Inflammatory macrophage (primary cell): ENCODE data around the gene NIFK.
"Not testable (repeated sequence)": the region's sequence is repeated elsewhere in the genome, so short reads cannot be mapped to it uniquely, and the experiment has no call there.

ENCODE experiments used
- DNase-seq, 2 donors: peaks; one replicate each; pipeline ENCODE4 v3.0.0-alpha.2; 2020 to 2022

The NIFK gene

DNA sequence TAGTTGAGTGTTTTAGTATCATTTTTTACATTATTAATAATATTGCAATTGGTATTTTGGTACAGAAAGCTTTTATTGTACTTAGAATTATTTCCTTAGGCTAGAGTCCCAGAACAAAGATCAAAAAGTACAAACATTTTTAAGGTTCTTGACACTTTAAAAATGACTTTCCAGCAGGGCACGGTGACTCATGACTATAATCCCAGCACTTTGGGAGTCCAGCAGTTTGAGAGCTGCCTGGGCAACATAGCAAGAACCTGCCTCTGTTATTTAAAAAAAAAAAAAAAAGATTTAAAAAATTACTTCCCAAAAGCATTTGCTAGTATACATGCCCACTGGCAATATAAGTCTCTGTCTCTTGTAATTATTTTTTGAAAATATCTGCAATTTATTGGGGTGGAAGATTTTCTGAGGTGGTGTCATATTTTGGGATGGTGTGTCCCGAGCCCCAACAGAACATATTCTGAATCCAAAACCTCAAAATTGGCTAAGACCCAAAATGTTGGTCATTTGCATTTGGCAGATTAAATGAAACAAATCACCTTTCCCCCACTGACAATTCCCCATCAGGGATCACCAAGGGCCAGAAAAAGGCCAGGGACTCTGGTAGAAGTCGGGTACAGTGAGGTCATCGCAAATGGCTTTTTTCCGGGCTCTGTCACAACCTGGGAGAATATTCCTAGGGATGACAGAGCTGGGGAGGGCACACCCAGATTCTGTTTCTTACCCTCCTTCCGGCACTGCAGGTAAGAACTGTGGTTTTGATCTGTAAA lies 42.1 kb downstream of the NIFK start:
- no peak for DNase-seq

- not testable (repeated sequence) for DNase-seq
These were observed 46.1 kb downstream of the NIFK start for GRCh38 chr2:121690572-121690971.

DNA sequence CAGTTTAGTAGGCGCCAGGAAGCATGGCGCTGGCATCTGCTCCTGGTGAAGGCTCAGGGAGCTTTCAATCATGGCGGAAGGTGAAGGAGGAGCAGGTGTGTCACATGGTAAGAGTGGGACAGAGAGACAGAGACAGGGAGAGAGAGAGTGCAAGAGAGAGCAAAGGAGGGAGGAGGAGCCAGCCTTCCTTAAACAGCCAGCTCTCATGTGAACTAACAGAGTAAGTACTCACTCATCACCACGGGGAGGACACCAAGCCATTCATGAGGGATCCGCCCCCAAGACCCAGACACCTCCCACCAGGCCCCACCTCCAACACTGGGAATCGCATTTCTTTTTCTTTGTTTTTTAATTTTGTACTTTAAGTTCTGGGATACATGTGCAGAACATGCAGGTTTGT lies 46.6 kb downstream of the NIFK start:
- no peak for DNase-seq

DNA sequence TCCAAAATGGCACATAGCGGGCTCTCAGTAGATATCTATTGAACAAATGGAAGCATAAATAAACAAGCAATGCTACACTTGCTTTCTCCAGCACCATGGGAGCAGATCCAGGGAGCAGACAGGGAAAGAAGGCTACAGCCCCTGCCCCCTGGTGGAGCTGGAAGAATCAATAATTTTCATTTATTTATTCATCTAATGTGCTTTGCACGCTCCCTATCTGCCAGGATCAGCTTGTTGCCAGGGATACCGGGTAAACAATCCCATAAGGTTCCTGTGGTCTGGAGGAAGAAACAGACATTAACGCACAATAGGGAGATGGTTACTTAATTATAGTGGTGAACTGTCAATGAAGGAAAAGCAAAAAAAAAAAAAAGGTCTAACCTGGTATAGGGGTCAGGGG lies 47.3 kb downstream of the NIFK start:
- DNase-seq: no peak

- DNase-seq: no peak
These were observed 47.9 kb downstream of the NIFK start for GRCh38 chr2:121688820-121689219.

DNA sequence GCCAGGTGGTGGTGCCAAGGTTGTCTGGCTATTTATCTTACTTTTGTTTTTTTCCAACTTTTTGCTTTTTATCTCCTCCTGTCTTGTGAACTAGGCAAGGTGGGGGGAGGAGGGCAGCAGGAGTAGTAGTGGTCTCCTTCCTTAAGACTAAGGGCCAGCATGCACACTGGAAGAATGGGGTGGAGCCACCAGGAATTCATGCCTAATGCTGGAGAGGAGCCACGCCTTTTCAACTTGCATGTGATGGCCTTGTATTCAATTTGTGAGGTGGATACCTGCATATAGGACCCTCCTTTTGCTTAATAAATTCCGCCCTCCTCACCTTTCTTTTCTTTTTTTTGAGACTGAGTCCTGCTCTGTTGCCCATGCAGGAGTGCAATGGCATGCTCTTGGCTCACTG lies 49.8 kb downstream of the NIFK start:
- DNase-seq: no peak

GRCh38 chr2:121686218-121686617 lies 50.5 kb downstream of the NIFK start:
- DNase-seq: no peak

- DNase-seq: no peak
These were observed 54.0 kb downstream of the NIFK start for GRCh38 chr2:121682396-121683298.

- DNase-seq: no peak
These were observed 58.8 kb downstream of the NIFK start for GRCh38 chr2:121677855-121678254.
